GM13976 (cell line): ENCODE results near the gene CCDC154.

Experiments
- DNase-seq: peaks from one replicate; pipeline ENCODE4 v3.0.0; 2012; ENCODE audit warnings: low spot score
- in situ Hi-C: fragments of 300-500 bp; cut with MboI; formaldehyde crosslinking; loops from one replicate; pipeline ENCODE4 v1.12.0; 2022; ENCODE audit warnings: low sequenced_read_pairs, mixed read lengths, inconsistent platforms; ENCODE audit not compliant: unreplicated experiment
- TF ChIP-seq, protein P1 (sequence below): IDR thresholded peaks from 2 replicates; pipeline ENCODE4 v1.5.1; 2012; ENCODE audit warnings: borderline replicate concordance, mild to moderate bottlenecking; ENCODE audit not compliant: insufficient read depth; ENCODE audit errors: extremely low read depth, missing control alignments, control extremely low read depth

CCDC154 gene

DNA sequence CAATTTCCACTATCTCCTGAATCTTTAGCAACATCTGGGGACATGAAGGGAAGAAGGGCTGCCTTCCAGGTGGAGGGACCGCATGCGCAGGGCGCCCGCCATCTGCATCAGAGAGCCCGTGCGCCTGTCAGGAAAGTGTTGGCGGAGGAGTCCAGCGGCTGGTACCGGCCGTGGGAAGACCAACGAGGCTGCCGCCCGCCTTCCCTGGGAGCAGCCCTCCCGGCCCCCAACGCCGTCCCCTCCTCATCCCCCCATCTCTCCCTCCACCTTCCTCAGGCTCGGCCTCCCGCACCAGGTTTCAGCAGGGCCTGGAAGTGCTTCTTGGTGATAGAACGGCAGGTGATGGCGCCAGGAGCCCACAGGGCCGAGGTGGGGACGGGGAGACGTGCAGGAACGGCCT is 21.7 kb upstream of the CCDC154 start:
- DNase-seq: no peak
- TF ChIP-seq, protein P1, sequence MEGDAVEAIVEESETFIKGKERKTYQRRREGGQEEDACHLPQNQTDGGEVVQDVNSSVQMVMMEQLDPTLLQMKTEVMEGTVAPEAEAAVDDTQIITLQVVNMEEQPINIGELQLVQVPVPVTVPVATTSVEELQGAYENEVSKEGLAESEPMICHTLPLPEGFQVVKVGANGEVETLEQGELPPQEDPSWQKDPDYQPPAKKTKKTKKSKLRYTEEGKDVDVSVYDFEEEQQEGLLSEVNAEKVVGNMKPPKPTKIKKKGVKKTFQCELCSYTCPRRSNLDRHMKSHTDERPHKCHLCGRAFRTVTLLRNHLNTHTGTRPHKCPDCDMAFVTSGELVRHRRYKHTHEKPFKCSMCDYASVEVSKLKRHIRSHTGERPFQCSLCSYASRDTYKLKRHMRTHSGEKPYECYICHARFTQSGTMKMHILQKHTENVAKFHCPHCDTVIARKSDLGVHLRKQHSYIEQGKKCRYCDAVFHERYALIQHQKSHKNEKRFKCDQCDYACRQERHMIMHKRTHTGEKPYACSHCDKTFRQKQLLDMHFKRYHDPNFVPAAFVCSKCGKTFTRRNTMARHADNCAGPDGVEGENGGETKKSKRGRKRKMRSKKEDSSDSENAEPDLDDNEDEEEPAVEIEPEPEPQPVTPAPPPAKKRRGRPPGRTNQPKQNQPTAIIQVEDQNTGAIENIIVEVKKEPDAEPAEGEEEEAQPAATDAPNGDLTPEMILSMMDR: no peak
- in situ Hi-C loops: no loop called here

DNA sequence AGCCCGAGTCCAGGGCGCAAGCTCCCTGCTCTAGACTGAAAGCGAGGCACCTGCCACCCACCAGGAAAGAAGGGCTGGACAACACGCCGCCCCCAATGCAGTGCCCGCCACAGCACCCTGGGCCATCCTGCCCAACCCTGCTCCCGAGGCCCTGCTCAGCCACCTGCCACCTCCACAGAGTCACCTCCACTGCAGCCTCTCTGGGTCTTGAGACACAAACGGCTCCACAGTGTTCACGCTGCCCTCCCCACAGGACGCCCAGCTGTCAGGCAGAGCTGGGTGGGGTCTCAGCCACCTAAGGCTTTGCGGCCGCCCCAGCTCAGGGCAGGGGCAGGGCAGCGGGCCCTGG is 21.2 kb upstream of the CCDC154 start:
- no peak for DNase-seq
- TF ChIP-seq, protein P1: no peak
- in situ Hi-C loops: no loop called here

DNA sequence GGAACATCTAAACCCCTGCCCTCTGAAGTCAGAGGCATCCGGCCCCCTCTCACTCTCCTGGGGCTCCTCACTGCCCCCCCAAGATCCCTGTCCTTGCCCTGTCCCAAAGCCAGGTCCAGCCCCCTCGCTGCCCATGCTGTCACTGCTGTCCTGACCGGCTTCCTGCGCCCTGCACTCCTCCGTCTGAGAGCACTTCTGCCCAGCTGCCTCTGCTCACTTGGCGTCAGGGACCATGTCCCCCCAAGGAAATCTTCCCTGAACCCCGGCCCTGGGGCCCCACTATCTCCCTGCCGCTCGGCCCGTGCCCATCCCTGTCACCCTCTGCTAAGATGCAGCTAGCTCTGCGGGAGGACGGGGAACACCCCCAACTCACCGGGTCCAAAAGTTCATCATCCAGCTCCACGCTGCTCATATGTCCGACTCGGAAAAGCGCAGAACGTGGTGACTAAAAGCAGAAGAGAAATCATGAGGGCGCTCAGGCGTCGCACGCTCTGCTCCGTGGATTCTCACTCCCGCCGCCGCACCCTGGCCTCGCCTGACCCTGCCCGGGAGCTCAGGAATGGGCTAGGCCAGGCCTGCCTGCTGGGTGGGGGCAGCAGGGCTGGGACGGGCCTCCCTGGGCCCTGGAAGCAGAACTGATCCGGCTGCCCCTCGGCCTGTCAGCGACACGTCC is 20.7 kb upstream of the CCDC154 start:
- in situ Hi-C loops: no loop called here
- TF ChIP-seq, protein P1: no peak

DNA sequence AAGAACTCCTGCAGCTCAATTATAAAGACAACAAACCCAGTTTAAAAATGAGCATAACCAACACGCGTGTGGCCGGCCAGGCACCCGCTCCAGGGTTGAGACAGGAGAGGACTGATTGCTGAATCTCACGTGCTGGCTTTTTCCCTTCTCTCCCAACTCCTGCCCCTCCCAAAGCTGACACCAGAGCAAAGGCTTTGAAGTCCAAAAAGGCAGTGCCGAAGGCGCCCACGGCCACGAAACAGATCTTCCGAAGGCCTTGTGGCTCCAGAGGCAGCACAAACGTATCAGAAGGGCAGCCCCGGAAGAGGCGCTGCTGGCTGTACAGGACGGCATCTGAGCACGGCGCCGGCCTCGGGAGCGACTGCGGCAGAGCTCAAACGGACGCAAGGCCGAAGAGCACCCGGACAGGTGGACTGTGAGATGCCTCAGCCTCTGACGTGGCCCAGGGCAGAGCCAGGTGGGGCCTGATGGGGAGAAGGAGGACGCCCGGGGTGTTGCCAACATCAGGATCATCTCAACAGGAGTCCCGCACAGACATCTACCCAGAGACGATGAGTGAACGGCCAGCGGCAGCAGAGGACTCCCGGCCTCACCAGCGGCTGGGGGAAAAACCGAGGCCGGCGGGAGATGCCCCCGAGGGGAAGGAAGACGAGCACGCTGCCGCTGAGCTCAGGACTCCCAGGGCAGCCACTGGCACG is 20.0 kb upstream of the CCDC154 start:
- TF ChIP-seq, protein P1: no peak
- no peak for DNase-seq
- in situ Hi-C loops: no loop called here

More for the DNA sequence above, 20.7 kb upstream of the CCDC154 start:
- no peak for DNase-seq

DNA sequence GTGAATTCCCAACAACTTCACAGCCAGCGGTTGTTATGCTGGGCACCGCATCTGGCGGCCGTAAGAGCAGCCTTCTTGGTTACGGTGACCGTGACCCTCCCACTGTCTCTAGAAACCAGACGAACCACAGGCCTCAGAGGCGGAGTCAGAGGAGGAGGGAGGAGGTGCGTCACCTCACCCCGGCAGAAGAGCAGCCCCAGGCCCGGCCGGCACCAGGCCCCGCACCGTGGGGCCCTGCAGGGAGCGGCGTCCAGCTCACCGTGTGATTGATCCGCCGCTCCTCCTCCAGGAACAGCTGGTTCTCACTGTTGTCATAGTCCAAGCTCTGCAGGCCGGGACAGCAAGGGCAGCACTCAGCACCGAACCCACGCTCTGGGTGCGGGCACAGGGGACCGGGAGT is 16.8 kb upstream of the CCDC154 start:
- no peak for DNase-seq
- TF ChIP-seq, protein P1: no peak
- in situ Hi-C loops: no loop called here

DNA sequence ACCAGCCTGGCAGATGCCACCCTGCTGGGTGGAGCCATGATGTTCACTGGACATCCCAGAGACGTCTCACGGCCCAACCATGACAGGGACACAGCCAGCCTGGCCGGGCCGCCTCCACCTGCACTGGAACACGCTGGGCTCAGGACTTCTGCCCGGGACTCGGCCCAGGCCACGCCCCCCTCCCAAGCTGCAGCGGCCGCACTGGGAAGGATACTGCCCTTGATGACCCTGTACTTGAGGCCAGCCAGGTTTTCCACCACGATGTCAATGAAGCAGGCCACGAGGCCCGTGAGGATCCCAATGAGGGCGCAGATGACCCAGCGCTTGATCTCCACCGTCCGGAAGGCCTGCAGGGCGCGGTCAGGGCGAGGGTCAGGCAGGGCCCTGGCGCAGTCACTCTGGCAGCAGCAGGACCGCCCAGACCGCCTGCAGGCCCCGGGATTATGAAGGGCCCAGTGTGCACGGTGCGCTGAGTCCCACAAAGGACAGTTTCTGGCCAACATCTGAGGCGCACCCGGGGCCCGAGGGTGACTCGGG is 16.3 kb upstream of the CCDC154 start:
- TF ChIP-seq, protein P1: no peak
- no peak for DNase-seq
- in situ Hi-C loops: no loop called here
